Tibial artery (tissue), 4 donors: ENCODE measurements around the gene PPP2R3A.
"Not testable (repeated sequence)": the region's sequence is repeated elsewhere in the genome, so short reads cannot be mapped to it uniquely, and the experiment has no call there.

Experiments
- DNase-seq, 2 donors: peaks; one replicate each; pipeline ENCODE4 v3.0.0-alpha.2; 2019
- H3K27ac ChIP-seq, 2 donors: fragments of 200-600 bp; sonication (generic) in 1 of 2; 1 replicate in 1 of 2; 2 replicates in 1 of 2; pipeline ENCODE4 v1.5.1; 2018 to 2019; ENCODE audit warnings: mild to moderate bottlenecking in 1 of 2
- H3K27me3 ChIP-seq, 2 donors: fragments of 200-600 bp; sonication (generic) in 1 of 2; one replicate each; pipeline versions ENCODE4 v1.5.1 to v1.6.0; 2016 to 2019
- H3K36me3 ChIP-seq, 3 donors: fragments of 200-600 bp; sonication (generic) in 2 of 3; one replicate each; pipeline ENCODE4 v1.5.1; 2016 to 2019; ENCODE audit warnings: mild to moderate bottlenecking in 2 of 3
- H3K4me1 ChIP-seq, 4 donors: fragments of 200-600 bp; sonication (generic) in 2 of 4; 1 replicate in 3 of 4; 2 replicates in 1 of 4; pipeline ENCODE4 v1.5.1; 2016 to 2019
- H3K4me3 ChIP-seq, 2 donors: fragments of 200-600 bp; sonication (generic) in 1 of 2; 1 replicate in 1 of 2; 2 replicates in 1 of 2; pipeline ENCODE4 v1.5.1; 2018 to 2019; ENCODE audit warnings: mild to moderate bottlenecking in 2 of 2
- H3K9me3 ChIP-seq, 3 donors: fragments of 200-600 bp; sonication (generic) in 1 of 3; one replicate each; pipeline ENCODE4 v1.5.1; 2016 to 2019
- CTCF ChIP-seq, 2 experiments: fragments of 200-600 bp in 1 of 2; fragments of 450-650 bp in 1 of 2; IDR thresholded peaks; one replicate each; pipeline ENCODE4 v1.5.1; 2017 to 2019; ENCODE audit warnings: antibody characterized with exemption in 2 of 2, mild to moderate bottlenecking in 1 of 2, moderate library complexity in 1 of 2
- intact Hi-C: fragments of 100-400 bp; cut with DNase I; formaldehyde crosslinking; loops from one replicate; pipeline ENCODE4 v1.15.0; 2023; ENCODE audit warnings: low total_unique reads

The PPP2R3A gene

GRCh38 chr3:136186344-136186743 lies 220.8 kb downstream of the PPP2R3A start:
- H3K4me1 ChIP-seq, result peaks cover 0 to 96% (median 52%) of the 10 kb centered on the region in 4 donors

GRCh38 chr3:136186846-136187245 lies 221.3 kb downstream of the PPP2R3A start:
- Histone ChIP-seq H3K27ac (no peak overlapping the region), H3K4me3 (no peak overlapping the region), H3K4me1 (peaks cover 0 to 98% (median 51%) of the 10 kb centered on the region in 4 donors), H3K9me3 (no peaks in the 10 kb centered on the region), H3K27me3 (no peaks in the 10 kb centered on the region), H3K36me3 (no peaks in the 10 kb centered on the region)
- no peak for DNase-seq
- TF ChIP-seq CTCF (IDR thresholded peaks at IDR 0.05), result no peak
- intact Hi-C loops, result loop anchor here (5.0 kb wide), 1 partner anchor 570 kb away; no protein-coding TSS in a partner anchor

More at GRCh38 chr3:136186344-136186743, 220.8 kb downstream of the PPP2R3A start:
- intact Hi-C loops, result loop anchor here (5.0 kb wide), 1 partner anchor 571 kb away; no protein-coding TSS in a partner anchor
- Histone ChIP-seq H3K9me3 (no peaks in the 10 kb centered on the region), H3K4me3 (no peak overlapping the region), H3K27ac (no peak overlapping the region), H3K27me3 (no peaks in the 10 kb centered on the region), H3K36me3 (no peaks in the 10 kb centered on the region)
- no peak for DNase-seq
- no peak for TF ChIP-seq CTCF (IDR thresholded peaks at IDR 0.05)

GRCh38 chr3:136187868-136188267 lies 222.3 kb downstream of the PPP2R3A start:
- intact Hi-C loops, result loop anchor here (5.0 kb wide), 1 partner anchor 569 kb away; no protein-coding TSS in a partner anchor
- no peak for DNase-seq
- TF ChIP-seq CTCF (IDR thresholded peaks at IDR 0.05), result no peak
- Histone ChIP-seq H3K4me1 (peaks cover 0 to 98% (median 46%) of the 10 kb centered on the region in 4 donors), H3K27ac (no peak overlapping the region), H3K36me3 (no peaks in the 10 kb centered on the region), H3K4me3 (no peak overlapping the region), H3K27me3 (no peaks in the 10 kb centered on the region), H3K9me3 (no peaks in the 10 kb centered on the region)

GRCh38 chr3:136189043-136189442 lies 223.5 kb downstream of the PPP2R3A start:
- intact Hi-C loops, result loop anchor here (5.0 kb wide), 1 partner anchor 568 kb away; no protein-coding TSS in a partner anchor
- TF ChIP-seq CTCF (IDR thresholded peaks at IDR 0.05), result no peak
- Histone ChIP-seq H3K4me1 (peaks cover 0 to 87% (median 47%) of the 10 kb centered on the region in 4 donors), H3K9me3 (no peaks in the 10 kb centered on the region), H3K4me3 (no peak overlapping the region), H3K27me3 (no peaks in the 10 kb centered on the region), H3K36me3 (no peaks in the 10 kb centered on the region), H3K27ac (no peak overlapping the region)
- no peak for DNase-seq

GRCh38 chr3:136189859-136190617 lies 224.5 kb downstream of the PPP2R3A start:
- H3K4me3 ChIP-seq, result no peak overlapping the region
- H3K27ac ChIP-seq, result no peak overlapping the region
- intact Hi-C loops, result loop anchor here (5.0 to 10.0 kb wide), 3 partner anchors 115 to 675 kb away; partner anchors contain the start of gene NCK1
- H3K27me3 ChIP-seq, result no peaks in the 10 kb centered on the region
- no peaks in the 10 kb centered on the region for H3K36me3 ChIP-seq
- DNase-seq, result no peak
- H3K4me1 ChIP-seq, result peaks cover 0 to 77% (median 45%) of the 10 kb centered on the region in 4 donors
- no peaks in the 10 kb centered on the region for H3K9me3 ChIP-seq
- TF ChIP-seq CTCF (IDR thresholded peaks at IDR 0.05), result no peak

- Histone ChIP-seq H3K4me1 (peaks cover 0 to 58% (median 30%) of the 10 kb centered on the region in 4 donors), H3K4me3 (peak overlapping the region; percentile 30 to 98), H3K27ac (peak overlapping the region; percentile 100)
- intact Hi-C loops, result loop anchor here (10.0 kb wide), 2 partner anchors 117 to 673 kb away; partner anchors contain the start of gene NCK1
- H3K27me3 ChIP-seq, DNase-seq, H3K36me3 ChIP-seq, H3K9me3 ChIP-seq: not testable (repeated sequence)
Observed at GRCh38 chr3:136192195-136192594, 226.7 kb downstream of the PPP2R3A start.
